ENCODE measurements around the gene CPSF4L.

DNA sequence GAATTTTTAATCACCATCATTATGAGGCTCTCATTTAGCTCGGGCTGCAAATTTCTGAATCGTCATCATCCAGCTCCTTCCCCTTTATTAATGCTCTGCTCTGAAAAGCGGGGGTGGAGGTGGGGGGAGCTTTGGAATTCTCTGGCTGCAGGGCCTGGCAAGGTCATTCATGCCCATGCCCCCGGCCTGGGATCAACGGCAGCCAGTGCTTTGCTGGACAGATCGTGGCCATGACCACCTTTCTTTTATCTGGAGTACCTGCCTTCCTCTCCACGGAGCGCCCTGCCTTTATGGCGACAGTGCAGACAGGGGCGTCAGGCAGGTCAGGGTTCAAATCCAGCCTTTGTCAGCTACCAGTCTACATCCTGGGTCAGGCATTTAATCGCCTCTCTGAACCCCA, 5.1 kb upstream of the CPSF4L start:
- no peak for TF ChIP-seq EZH2 (IDR thresholded peaks at IDR 0.05; ENCODE audit: borderline replicate concordance, low read depth, low read length, severe bottlenecking)
- TF ChIP-seq, protein P1, sequence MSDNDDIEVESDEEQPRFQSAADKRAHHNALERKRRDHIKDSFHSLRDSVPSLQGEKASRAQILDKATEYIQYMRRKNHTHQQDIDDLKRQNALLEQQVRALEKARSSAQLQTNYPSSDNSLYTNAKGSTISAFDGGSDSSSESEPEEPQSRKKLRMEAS (IDR thresholded peaks at IDR 0.05; ENCODE audit: insufficient read depth, insufficient read length) = no peak
- TF ChIP-seq POLR2AphosphoS5 (IDR thresholded peaks at IDR 0.05; ENCODE audit: insufficient read depth, low read depth, low read length) = no peak

Data from endothelial cell of umbilical vein (primary cell).